KMS-11 (cell line): ENCODE data around the gene ZNF423.

ENCODE experiments used
- H2AFZ ChIP-seq: fragments of 200-600 bp; sonication (generic); 2 replicates; pipeline ENCODE4 v1.6.1; 2016; ENCODE audit warnings: antibody characterized with exemption, mixed run types, low read depth
- H3K27ac ChIP-seq: fragments of 200-600 bp; sonication (generic); 2 replicates; pipeline ENCODE4 v1.6.1; 2016; ENCODE audit warnings: mild to moderate bottlenecking, mixed run types
- H3K27me3 ChIP-seq: fragments of 200-600 bp; sonication (generic); 2 replicates; pipeline ENCODE4 v1.6.1; 2017; ENCODE audit warnings: mild to moderate bottlenecking, low read depth, mixed run types, moderate library complexity; ENCODE audit not compliant: insufficient read depth
- H3K36me3 ChIP-seq: fragments of 200-600 bp; sonication (generic); 2 replicates; pipeline ENCODE4 v1.6.1; 2017; ENCODE audit warnings: mild to moderate bottlenecking, mixed run types; ENCODE audit not compliant: insufficient read depth
- H3K4me1 ChIP-seq: fragments of 200-600 bp; sonication (generic); 2 replicates; pipeline ENCODE4 v1.6.1; 2016; ENCODE audit warnings: mild to moderate bottlenecking, low read depth, mixed run types; ENCODE audit not compliant: poor library complexity, severe bottlenecking
- H3K4me2 ChIP-seq: fragments of 200-600 bp; sonication (generic); 2 replicates; pipeline ENCODE4 v1.7.0; 2016; ENCODE audit warnings: mild to moderate bottlenecking, mixed run types
- H3K4me3 ChIP-seq: fragments of 200-600 bp; sonication (generic); IDR thresholded peaks from 2 replicates; pipeline ENCODE4 v1.6.1; 2017; ENCODE audit warnings: low read depth, low read length, mixed read lengths; ENCODE audit not compliant: insufficient read depth
- H3K79me2 ChIP-seq: fragments of 200-600 bp; sonication (generic); 2 replicates; pipeline ENCODE4 v1.6.1; 2016; ENCODE audit warnings: low read depth, mixed run types; ENCODE audit not compliant: insufficient read depth
- H3K9ac ChIP-seq: fragments of 200-600 bp; sonication (generic); 2 replicates; pipeline ENCODE4 v1.6.1; 2016; ENCODE audit warnings: mild to moderate bottlenecking, mixed run types
- H4K20me1 ChIP-seq: fragments of 200-600 bp; sonication (generic); 2 replicates; pipeline ENCODE4 v1.6.1; 2016; ENCODE audit warnings: mild to moderate bottlenecking, mixed run types; ENCODE audit not compliant: insufficient read depth
- TF ChIP-seq, protein P1 (sequence below): fragments of 200-600 bp; sonication (generic); conservative IDR thresholded peaks from 2 replicates; pipeline ENCODE4 v1.6.1; 2017; ENCODE audit warnings: low read depth, mild to moderate bottlenecking, antibody characterized with exemption, low read length, moderate library complexity, mixed read lengths

ZNF423 gene

DNA sequence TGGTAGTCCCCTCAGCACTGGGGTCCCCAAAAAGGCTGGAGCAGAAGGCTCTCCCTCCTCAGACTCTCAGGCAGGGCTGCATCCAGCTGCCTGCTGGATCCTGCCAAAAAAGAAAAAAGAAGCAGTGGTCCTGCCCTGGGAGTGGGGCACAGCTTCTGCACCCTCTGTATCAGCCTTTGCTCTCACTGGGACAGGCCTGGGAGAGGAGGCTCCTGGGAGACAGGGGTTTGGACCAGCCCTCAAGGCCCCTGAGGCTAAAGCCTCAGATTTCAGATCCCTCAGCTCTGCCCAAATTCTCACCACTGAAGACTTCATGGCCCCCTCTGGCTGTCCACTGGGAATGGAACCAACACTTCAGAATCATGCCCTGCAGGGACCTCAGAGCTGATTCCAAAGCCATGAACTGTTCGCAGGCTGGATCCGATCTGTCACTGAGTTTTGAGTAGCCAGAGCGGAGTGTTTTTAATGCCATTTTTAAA lies 385.4 kb downstream of the ZNF423 start:
- H3K9ac ChIP-seq, result no peak overlapping the region
- H3K4me3 ChIP-seq, result no peak overlapping the region
- no peaks in the 10 kb centered on the region for H3K36me3 ChIP-seq
- no peak overlapping the region for H2AFZ ChIP-seq
- no peak overlapping the region for H3K4me2 ChIP-seq
- H3K27me3 ChIP-seq, result no peaks in the 10 kb centered on the region
- TF ChIP-seq, protein P1, sequence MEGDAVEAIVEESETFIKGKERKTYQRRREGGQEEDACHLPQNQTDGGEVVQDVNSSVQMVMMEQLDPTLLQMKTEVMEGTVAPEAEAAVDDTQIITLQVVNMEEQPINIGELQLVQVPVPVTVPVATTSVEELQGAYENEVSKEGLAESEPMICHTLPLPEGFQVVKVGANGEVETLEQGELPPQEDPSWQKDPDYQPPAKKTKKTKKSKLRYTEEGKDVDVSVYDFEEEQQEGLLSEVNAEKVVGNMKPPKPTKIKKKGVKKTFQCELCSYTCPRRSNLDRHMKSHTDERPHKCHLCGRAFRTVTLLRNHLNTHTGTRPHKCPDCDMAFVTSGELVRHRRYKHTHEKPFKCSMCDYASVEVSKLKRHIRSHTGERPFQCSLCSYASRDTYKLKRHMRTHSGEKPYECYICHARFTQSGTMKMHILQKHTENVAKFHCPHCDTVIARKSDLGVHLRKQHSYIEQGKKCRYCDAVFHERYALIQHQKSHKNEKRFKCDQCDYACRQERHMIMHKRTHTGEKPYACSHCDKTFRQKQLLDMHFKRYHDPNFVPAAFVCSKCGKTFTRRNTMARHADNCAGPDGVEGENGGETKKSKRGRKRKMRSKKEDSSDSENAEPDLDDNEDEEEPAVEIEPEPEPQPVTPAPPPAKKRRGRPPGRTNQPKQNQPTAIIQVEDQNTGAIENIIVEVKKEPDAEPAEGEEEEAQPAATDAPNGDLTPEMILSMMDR, result no peak
- no peak overlapping the region for H3K27ac ChIP-seq
- H4K20me1 ChIP-seq, result no peaks in the 10 kb centered on the region
- H3K4me1 ChIP-seq, result peaks cover 3% of the 10 kb centered on the region
- H3K79me2 ChIP-seq, result no peaks in the 10 kb centered on the region

DNA sequence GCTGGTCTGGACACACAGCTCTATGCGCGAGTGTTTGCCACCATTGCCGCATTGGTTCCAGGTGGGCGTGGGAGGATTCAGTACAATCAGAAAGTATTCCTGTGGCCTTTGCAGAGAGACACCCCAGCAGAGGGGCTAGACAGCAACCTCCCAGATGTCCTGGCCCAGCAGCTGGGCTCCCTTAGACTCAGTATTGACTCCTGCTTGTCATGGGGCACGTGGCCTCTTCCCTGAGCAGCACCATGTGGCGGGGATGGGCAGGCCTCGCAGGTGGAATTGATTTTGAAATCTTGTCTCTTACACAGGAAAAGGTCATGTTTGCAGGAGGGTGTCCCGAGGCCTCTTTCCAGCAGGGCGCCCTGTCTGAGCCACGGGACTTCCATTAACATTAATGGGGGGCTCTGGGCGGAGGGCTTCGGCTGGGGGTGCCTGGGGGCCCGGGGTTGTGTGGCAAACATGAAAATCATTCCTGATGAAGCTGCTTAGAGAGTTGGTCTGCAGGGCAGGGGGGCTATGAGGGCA lies 385.9 kb downstream of the ZNF423 start:
- no peaks in the 10 kb centered on the region for H3K79me2 ChIP-seq
- H3K4me2 ChIP-seq, result no peak overlapping the region
- H4K20me1 ChIP-seq, result no peaks in the 10 kb centered on the region
- peaks cover 9% of the 10 kb centered on the region for H3K4me1 ChIP-seq
- no peak overlapping the region for H2AFZ ChIP-seq
- no peak overlapping the region for H3K4me3 ChIP-seq
- TF ChIP-seq, protein P1, result no peak
- H3K27ac ChIP-seq, result no peak overlapping the region
- H3K27me3 ChIP-seq, result no peaks in the 10 kb centered on the region
- H3K9ac ChIP-seq, result no peak overlapping the region
- no peaks in the 10 kb centered on the region for H3K36me3 ChIP-seq

DNA sequence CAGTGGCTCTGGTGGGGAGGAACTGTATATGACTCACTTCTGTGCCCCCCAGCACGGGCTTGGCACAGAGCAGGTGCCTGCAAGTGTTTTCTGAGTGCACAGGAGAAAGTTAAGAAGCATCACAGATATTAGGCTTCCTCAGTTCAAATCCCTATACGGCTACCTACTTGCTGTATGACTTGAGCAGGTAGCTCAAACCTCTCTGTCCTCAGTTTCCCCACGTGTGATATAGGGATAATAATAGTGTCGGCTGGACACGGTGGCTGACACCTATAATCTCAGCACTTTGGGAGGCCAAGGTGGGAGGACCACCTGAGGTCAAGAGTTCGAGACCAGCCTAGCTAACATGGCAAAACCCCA lies 386.6 kb downstream of the ZNF423 start:
- Histone ChIP-seq H3K36me3 (no peaks in the 10 kb centered on the region), H4K20me1 (no peaks in the 10 kb centered on the region), H3K9ac (no peak overlapping the region), H3K4me3 (no peak overlapping the region), H2AFZ (no peak overlapping the region), H3K4me1 (peaks cover 16% of the 10 kb centered on the region), H3K79me2 (no peaks in the 10 kb centered on the region), H3K27me3 (no peaks in the 10 kb centered on the region), H3K27ac (no peak overlapping the region), H3K4me2 (no peak overlapping the region)
- TF ChIP-seq, protein P1, result no peak

DNA sequence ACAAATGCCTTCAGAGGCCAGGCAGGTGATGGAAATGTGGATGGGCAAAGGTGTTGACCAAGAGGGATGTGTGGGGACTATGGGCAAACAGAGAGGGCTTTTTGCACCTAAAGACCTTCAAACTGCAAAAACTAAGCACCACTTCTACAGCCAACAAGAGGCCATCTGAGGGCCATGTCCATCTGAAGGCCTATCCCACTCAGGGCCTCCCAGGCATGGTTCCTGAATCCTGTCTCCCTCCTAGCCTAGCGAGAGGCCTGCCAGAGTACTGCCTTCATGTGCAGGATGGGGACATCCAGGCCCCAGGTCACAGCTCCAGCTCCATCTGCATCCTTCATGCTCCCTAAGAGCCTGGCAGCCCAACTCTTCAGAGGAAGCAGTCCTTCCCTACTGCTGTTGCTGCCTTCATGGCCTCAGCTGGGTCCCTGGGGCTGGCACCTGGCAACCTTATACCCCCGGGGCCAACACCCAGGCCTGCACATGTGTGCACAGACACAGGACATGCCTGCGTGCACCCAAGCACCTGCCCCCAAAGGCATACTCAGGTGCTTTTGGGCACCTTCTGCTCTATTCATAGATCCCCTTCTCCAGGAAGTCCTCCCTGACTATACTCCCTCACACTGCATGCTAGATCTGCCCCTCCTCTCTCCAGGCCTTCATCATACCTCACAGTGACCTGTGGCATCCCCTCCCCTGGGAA lies 387.2 kb downstream of the ZNF423 start:
- no peak overlapping the region for H3K4me2 ChIP-seq
- no peaks in the 10 kb centered on the region for H4K20me1 ChIP-seq
- no peaks in the 10 kb centered on the region for H3K36me3 ChIP-seq
- H3K79me2 ChIP-seq, result no peaks in the 10 kb centered on the region
- H2AFZ ChIP-seq, result no peak overlapping the region
- H3K4me3 ChIP-seq, result no peak overlapping the region
- peaks cover 21% of the 10 kb centered on the region for H3K4me1 ChIP-seq
- H3K9ac ChIP-seq, result no peak overlapping the region
- H3K27me3 ChIP-seq, result no peaks in the 10 kb centered on the region
- no peak overlapping the region for H3K27ac ChIP-seq
- TF ChIP-seq, protein P1, result no peak
